Hepatocyte (in vitro differentiated cells): Measurements from ENCODE around the gene PRAMEF20. TPM values are rescaled to one million over a fixed set of nuclear protein-coding genes. Genes with fewer than 3 reads are reported as not detected.
"Not testable (repeated sequence)": the region's sequence is repeated elsewhere in the genome, so short reads cannot be mapped to it uniquely, and the experiment has no call there.

Source experiments
- DNase-seq: peaks from one replicate; pipeline ENCODE4 v3.0.0-alpha.2; 2016; ENCODE audit warnings: low spot score
- H2AFZ ChIP-seq: fragments of 200-600 bp; sonication (generic); 2 replicates; pipeline ENCODE4 v1.6.0; 2016; ENCODE audit warnings: antibody characterized with exemption, mild to moderate bottlenecking
- H3K27ac ChIP-seq: fragments of 200-600 bp; sonication (generic); 2 replicates; pipeline ENCODE4 v1.5.1; 2016; ENCODE audit warnings: mild to moderate bottlenecking
- H3K27me3 ChIP-seq: fragments of 200-600 bp; sonication (generic); 2 replicates; pipeline ENCODE4 v1.6.1; 2016
- H3K36me3 ChIP-seq: fragments of 200-600 bp; sonication (generic); replicated peaks from 2 replicates; pipeline ENCODE4 v1.5.1; 2016; ENCODE audit warnings: low read depth; ENCODE audit not compliant: insufficient read depth
- H3K4me1 ChIP-seq: fragments of 200-600 bp; sonication (generic); 2 replicates; pipeline ENCODE4 v1.5.1; 2016; ENCODE audit warnings: mild to moderate bottlenecking, moderate library complexity; ENCODE audit not compliant: insufficient read depth
- H3K4me2 ChIP-seq: fragments of 200-600 bp; sonication (generic); 2 replicates; pipeline ENCODE4 v1.6.0; 2016
- H3K4me3 ChIP-seq: fragments of 200-600 bp; sonication (generic); 2 replicates; pipeline ENCODE4 v1.5.1; 2016; ENCODE audit warnings: mild to moderate bottlenecking
- H3K79me2 ChIP-seq: fragments of 200-600 bp; sonication (generic); 2 replicates; pipeline ENCODE4 v1.6.0; 2017; ENCODE audit warnings: mild to moderate bottlenecking
- H3K9me2 ChIP-seq: fragments of 200-600 bp; sonication (generic); replicated peaks from 2 replicates; pipeline ENCODE4 v1.6.0; 2017; ENCODE audit warnings: mild to moderate bottlenecking; ENCODE audit not compliant: insufficient read depth
- H3K9me3 ChIP-seq: fragments of 200-600 bp; sonication (generic); 2 replicates; pipeline ENCODE4 v1.5.1; 2016; ENCODE audit warnings: low read depth, mild to moderate bottlenecking
- H4K20me1 ChIP-seq: fragments of 200-600 bp; sonication (generic); 2 replicates; pipeline ENCODE4 v1.6.0; 2016; ENCODE audit warnings: mild to moderate bottlenecking; ENCODE audit not compliant: insufficient read depth, poor library complexity, severe bottlenecking
- CTCF ChIP-seq: fragments of 200-600 bp; sonication (generic); IDR thresholded peaks from 2 replicates; pipeline ENCODE4 v1.5.1; 2016; ENCODE audit warnings: antibody characterized with exemption, mild to moderate bottlenecking; ENCODE audit not compliant: poor library complexity
- EZH2 ChIP-seq: fragments of 200-600 bp; sonication (generic); IDR thresholded peaks from 2 replicates; pipeline ENCODE4 v1.6.1; 2016; ENCODE audit warnings: antibody characterized with exemption, mild to moderate bottlenecking, borderline replicate concordance
- EZH2phosphoT487 ChIP-seq: fragments of 200-600 bp; sonication (generic); IDR thresholded peaks from one replicate; pipeline ENCODE4 v1.6.1; 2018; ENCODE audit warnings: antibody characterized with exemption, mild to moderate bottlenecking, low read depth, moderate library complexity; ENCODE audit not compliant: unreplicated experiment, severe bottlenecking
- WGBS: methylation state at CpG from one replicate; pipeline ENCODE4 v1.1.6; 2016; ENCODE audit warnings: low lambda C conversion rate; ENCODE audit errors: missing lambda C conversion rate; 5-methylcytosine and 5-hydroxymethylcytosine counted together
- polyA plus RNA-seq: library from polyadenylated mRNA; unstranded; fragments of >200 nt; fragmentation: Nextera tagmentation; extraction: Ambion mirVana; gene quantifications from 2 replicates; pipeline ENCODE4 v1.2.1, GENCODE V29; 2016
- total RNA-seq: library from RNA; depleted of rRNA; stranded (reverse); fragments of >200 nt; gene quantifications from 2 replicates; pipeline ENCODE4 v1.2.3, GENCODE V29; 2014

Gene PRAMEF20
- total and polyA plus RNA-seq, 2 experiments from 2014 or later, result not detected

DNA sequence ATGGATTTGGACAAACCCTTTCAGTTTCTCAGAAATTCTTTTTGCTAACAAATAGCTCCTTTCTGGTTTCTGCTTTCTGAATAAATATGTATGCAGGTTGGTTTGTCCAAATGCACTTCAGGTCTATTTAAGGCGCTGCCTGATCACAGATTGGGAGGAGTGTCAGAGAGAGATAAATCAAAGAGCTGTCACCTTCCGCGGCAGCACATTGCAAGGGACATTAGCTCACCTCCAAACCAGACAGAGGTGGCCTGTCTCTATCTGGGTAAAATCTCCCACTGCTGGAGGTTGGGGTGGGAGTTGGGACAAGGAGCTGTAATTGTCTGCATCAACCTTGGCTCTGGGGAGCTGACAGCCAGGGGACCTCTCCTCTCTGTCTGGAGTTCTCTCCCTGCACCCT lies 25.2 kb downstream of the PRAMEF20 start:
- H2AFZ ChIP-seq, result no peak overlapping the region
- H3K9me3 ChIP-seq, result no peaks in the 10 kb centered on the region
- H3K4me1 ChIP-seq, result no peaks in the 10 kb centered on the region
- 79% methylated on average over 3 of the region's 3 CpGs for WGBS
- no peaks in the 10 kb centered on the region for H3K9me2 ChIP-seq
- TF ChIP-seq EZH2phosphoT487 (no peak), EZH2 (no peak)
- no peak for DNase-seq
- H4K20me1 ChIP-seq, result no peaks in the 10 kb centered on the region
- no peak overlapping the region for H3K4me2 ChIP-seq
- H3K4me3 ChIP-seq, result no peak overlapping the region
- H3K79me2 ChIP-seq, result no peaks in the 10 kb centered on the region
- H3K27ac ChIP-seq, result no peak overlapping the region
- no peaks in the 10 kb centered on the region for H3K27me3 ChIP-seq
- H3K36me3 ChIP-seq, result no peaks in the 10 kb centered on the region

GRCh38 chr1:13439104-13439783 lies 29.0 kb downstream of the PRAMEF20 start:
- H3K9me3 ChIP-seq, result not testable (repeated sequence)
- 98% methylated on average over 27 of the region's 49 CpGs for WGBS

DNA sequence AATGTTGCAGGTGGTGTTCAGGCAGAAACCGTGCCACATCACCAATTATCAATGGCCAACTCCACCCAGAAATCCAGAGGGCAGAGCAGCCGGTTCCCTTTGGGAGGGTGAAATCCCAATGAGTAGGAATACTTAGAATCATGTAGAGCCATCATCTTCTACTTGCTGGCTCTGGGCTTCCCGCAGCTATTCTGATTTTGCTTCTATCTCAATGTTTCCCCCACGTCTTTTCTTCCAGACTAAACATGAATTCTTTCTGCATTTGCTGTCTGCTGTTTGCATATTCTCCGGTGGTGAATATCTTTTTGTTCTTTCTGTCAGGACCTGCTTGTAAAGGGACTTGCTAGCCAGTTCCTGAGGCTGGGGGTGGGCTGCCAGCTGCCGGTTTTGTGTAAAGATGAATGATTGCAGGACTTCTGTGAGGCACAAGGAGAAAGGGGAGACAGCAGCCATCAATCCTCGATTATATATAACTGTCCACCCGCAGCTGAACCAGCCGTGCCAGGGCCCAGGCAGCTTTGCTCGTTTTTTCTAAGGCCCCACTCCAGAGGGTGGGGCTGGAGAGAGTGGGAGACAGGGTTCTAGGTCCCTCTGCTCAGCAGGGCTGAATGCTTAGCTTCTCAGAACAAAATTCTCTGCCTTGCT lies 33.2 kb downstream of the PRAMEF20 start:
- no peaks in the 10 kb centered on the region for H3K4me1 ChIP-seq
- H3K79me2 ChIP-seq, result no peaks in the 10 kb centered on the region
- no peaks in the 10 kb centered on the region for H3K36me3 ChIP-seq
- H3K9me3 ChIP-seq, result no peaks in the 10 kb centered on the region
- no peaks in the 10 kb centered on the region for H4K20me1 ChIP-seq
- no peak overlapping the region for H3K4me3 ChIP-seq
- no peak for TF ChIP-seq EZH2phosphoT487
- TF ChIP-seq EZH2, result no peak
- no peak for TF ChIP-seq CTCF
- no peak for DNase-seq
- H3K9me2 ChIP-seq, result no peaks in the 10 kb centered on the region
- no peak overlapping the region for H3K27ac ChIP-seq
- no peak overlapping the region for H2AFZ ChIP-seq
- H3K27me3 ChIP-seq, result no peaks in the 10 kb centered on the region
- no peak overlapping the region for H3K4me2 ChIP-seq
- WGBS, result 57% methylated on average over 10 of the region's 10 CpGs

More at GRCh38 chr1:13439104-13439783, 29.0 kb downstream of the PRAMEF20 start:
- DNase-seq, H3K4me1 ChIP-seq, H3K4me3 ChIP-seq, H3K79me2 ChIP-seq, H3K4me2 ChIP-seq, H2AFZ ChIP-seq, H3K36me3 ChIP-seq, H3K27me3 ChIP-seq, H3K27ac ChIP-seq, H3K9me2 ChIP-seq, H4K20me1 ChIP-seq: not testable (repeated sequence)

DNA sequence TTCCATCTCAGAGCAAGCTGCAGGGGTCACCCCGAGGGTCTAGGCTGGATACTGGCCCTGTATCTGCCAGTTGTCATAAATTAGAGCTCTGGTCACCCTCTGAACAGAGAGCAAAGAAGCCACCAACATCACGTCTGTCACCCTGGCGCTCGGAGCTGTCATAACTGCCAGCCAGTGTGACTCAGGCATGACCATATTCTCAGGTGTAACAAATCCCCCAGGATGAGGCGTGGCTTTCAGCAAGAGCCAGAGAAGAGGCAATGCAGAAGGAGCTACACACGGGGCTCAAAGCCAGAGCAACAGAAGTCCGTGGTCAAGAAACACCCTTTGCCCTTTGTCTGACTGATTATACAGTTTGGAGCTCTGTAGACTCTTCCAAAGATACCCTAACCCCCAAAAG lies 40.0 kb downstream of the PRAMEF20 start:
- no peak overlapping the region for H3K27ac ChIP-seq
- no peaks in the 10 kb centered on the region for H3K79me2 ChIP-seq
- no peaks in the 10 kb centered on the region for H3K27me3 ChIP-seq
- no peaks in the 10 kb centered on the region for H3K9me3 ChIP-seq
- TF ChIP-seq EZH2phosphoT487, result no peak
- no peak for TF ChIP-seq CTCF
- no peak for TF ChIP-seq EZH2
- no peaks in the 10 kb centered on the region for H4K20me1 ChIP-seq
- H3K36me3 ChIP-seq, result no peaks in the 10 kb centered on the region
- no peak overlapping the region for H3K4me3 ChIP-seq
- no peak overlapping the region for H2AFZ ChIP-seq
- H3K4me1 ChIP-seq, result no peaks in the 10 kb centered on the region
- DNase-seq, result no peak
- no peak overlapping the region for H3K4me2 ChIP-seq
- WGBS, result 62% methylated on average over 7 of the region's 7 CpGs
- no peaks in the 10 kb centered on the region for H3K9me2 ChIP-seq
